Ovary (tissue), 9 donors: ENCODE data around the gene FZD8. TPM values are rescaled to one million over a fixed set of nuclear protein-coding genes. Genes with fewer than 3 reads are reported as not detected.

Source experiments
- DNase-seq, 5 donors: peaks; one replicate each; pipeline ENCODE4 v3.0.0-alpha.2; 2019 to 2020
- H3K27ac ChIP-seq, 2 donors: fragments of 200-600 bp; one replicate each; pipeline versions ENCODE4 v1.5.1 to v1.8.0; 2019 to 2022
- H3K27me3 ChIP-seq: fragments of 200-600 bp; one replicate; pipeline ENCODE4 v1.8.0; 2022
- H3K36me3 ChIP-seq: fragments of 200-600 bp; sonication (generic); one replicate; pipeline ENCODE4 v1.5.1; 2019
- H3K4me1 ChIP-seq: one replicate; pipeline ENCODE4 v1.8.1; 2013; ENCODE audit warnings: mild to moderate bottlenecking, moderate library complexity; ENCODE audit not compliant: insufficient read depth
- H3K4me3 ChIP-seq: fragments of 200-600 bp; sonication (generic); one replicate; pipeline ENCODE4 v1.5.1; 2017
- H3K9me3 ChIP-seq, 2 donors: fragments of 200-600 bp in 1 of 2; sonication (generic) in 1 of 2; one replicate each; pipeline versions ENCODE4 v1.5.1 to v1.8.1; 2013 to 2019; ENCODE audit warnings: mild to moderate bottlenecking in 1 of 2, moderate library complexity in 1 of 2
- CTCF ChIP-seq, 3 donors: fragments of 450-650 bp in 2 of 3; fragments of 200-600 bp in 1 of 3; IDR thresholded peaks; one replicate each; pipeline versions ENCODE4 v1.5.1 to v1.8.0; 2016 to 2022; ENCODE audit warnings: antibody characterized with exemption in 3 of 3, mild to moderate bottlenecking in 1 of 3
- EP300 ChIP-seq: sonication (generic); formaldehyde crosslinking; IDR thresholded peaks from one replicate; pipeline ENCODE4 v1.6.1; 2017; ENCODE audit warnings: antibody characterized with exemption
- POLR2A ChIP-seq: fragments of 450-650 bp; IDR thresholded peaks from one replicate; pipeline ENCODE4 v1.6.1; 2017; ENCODE audit warnings: antibody characterized with exemption, mild to moderate bottlenecking, moderate library complexity
- WGBS, 3 donors: extraction: QIAGEN DNeasy Blood & Tissue Kit in 1 of 3; methylation state at CpG; one replicate each; pipeline versions ENCODE4 v1.1.5 to v1.1.7; 2013 to 2017; 5-methylcytosine and 5-hydroxymethylcytosine counted together
- intact Hi-C, 4 donors: fragments of 100-400 bp; cut with DNase I; formaldehyde crosslinking; loops; one replicate each; pipeline versions ENCODE4 v1.11.0 to v1.15.1; 2022 to 2023
- polyA plus RNA-seq, 2 donors: library from polyadenylated mRNA; stranded (reverse); fragments of 200-250 nt in 1 of 2; fragments of 350-450 nt in 1 of 2; fragmentation: Illumina TruSeq in 1 of 2; extraction: RNeasy Lipid Tissue Mini Kit (QIAGEN cat#74804) in 1 of 2; gene quantifications; one replicate each; pipeline ENCODE4 v1.2.3, GENCODE V29; 2013 to 2014
- total RNA-seq, 7 donors: library from RNA; depleted of rRNA in 2 of 7; stranded (reverse); fragments of >200 nt in 2 of 7; fragmentation: NEBNext Ultra II Directional in 3 of 7; extraction: Animal tissue kit (Norgen Biotek cat#: 25700) in 3 of 7; gene quantifications; one replicate each; pipeline versions ENCODE4 v1.1.0 to v1.2.4, GENCODE V29; 2016 to 2023
- donor health status: DM: no; HTN: no; CAD: no; lungs with moderate emphysema.
- donor health status: DM: no; HTN: no; CAD: no.
- donor health status: Bipolar disorder and iron deficiency.
- donor health status: DM: yes; HTN: yes; CAD: no.
- donor health status: DM: no; HTN: no; CAD: no.
- donor health status: DM: yes; HTN: yes; CAD: no.

The FZD8 gene
- total and polyA plus RNA-seq, 9 donors, result 1.4 to 14.9 (median 3.4) TPM

- Histone ChIP-seq H3K27ac (no peak overlapping the region), H3K4me1 (no peaks in the 10 kb centered on the region), H3K27me3 (no peaks in the 10 kb centered on the region), H3K36me3 (no peaks in the 10 kb centered on the region), H3K4me3 (no peak overlapping the region), H3K9me3 (no peaks in the 10 kb centered on the region)
- intact Hi-C loops, result loop anchor here in 2 of 4 donors (10.0 kb wide), 2 partner anchors 508 to 1142 kb away; partner anchors contain the start of gene CREM (in 1 of the 2)
- TF ChIP-seq CTCF (IDR thresholded peaks at IDR 0.05) (no peak), POLR2A (no peak), EP300 (no peak)
- WGBS, 3 donors, result 61 to 66% (median 61%) methylated on average over 12 of the region's 12 CpGs
- DNase-seq, result no peak
Observed at GRCh38 chr10:35633006-35633980, 8.8 kb downstream of the FZD8 start.

GRCh38 chr10:35632027-35632426 is 10.1 kb downstream of the FZD8 start:
- no peaks in the 10 kb centered on the region for H3K36me3 ChIP-seq
- H3K4me1 ChIP-seq, result no peaks in the 10 kb centered on the region
- TF ChIP-seq POLR2A (no peak), EP300 (no peak), CTCF (IDR thresholded peaks at IDR 0.05) (no peak)
- intact Hi-C loops, result loop anchor here in 2 of 4 donors (10.0 kb wide), 2 partner anchors 507 to 1143 kb away; partner anchors contain the start of gene CREM (in 1 of the 2)
- H3K27me3 ChIP-seq, result no peaks in the 10 kb centered on the region
- no peaks in the 10 kb centered on the region for H3K9me3 ChIP-seq
- H3K27ac ChIP-seq, result no peak overlapping the region
- no peak for DNase-seq
- H3K4me3 ChIP-seq, result no peak overlapping the region

GRCh38 chr10:35631404-35631803 is 10.7 kb downstream of the FZD8 start:
- Histone ChIP-seq H3K4me1 (no peaks in the 10 kb centered on the region), H3K9me3 (no peaks in the 10 kb centered on the region), H3K4me3 (no peak overlapping the region), H3K27me3 (no peaks in the 10 kb centered on the region), H3K36me3 (no peaks in the 10 kb centered on the region), H3K27ac (no peak overlapping the region)
- no peak for DNase-seq
- TF ChIP-seq POLR2A (no peak), EP300 (no peak), CTCF (IDR thresholded peaks at IDR 0.05) (no peak)
- 81 to 96% (median 92%) methylated on average over 1 of the region's 1 CpG for WGBS, 3 donors
- intact Hi-C loops, result loop anchor here in 2 of 4 donors (10.0 kb wide), 2 partner anchors 507 to 1143 kb away; partner anchors contain the start of gene CREM (in 1 of the 2)

DNA sequence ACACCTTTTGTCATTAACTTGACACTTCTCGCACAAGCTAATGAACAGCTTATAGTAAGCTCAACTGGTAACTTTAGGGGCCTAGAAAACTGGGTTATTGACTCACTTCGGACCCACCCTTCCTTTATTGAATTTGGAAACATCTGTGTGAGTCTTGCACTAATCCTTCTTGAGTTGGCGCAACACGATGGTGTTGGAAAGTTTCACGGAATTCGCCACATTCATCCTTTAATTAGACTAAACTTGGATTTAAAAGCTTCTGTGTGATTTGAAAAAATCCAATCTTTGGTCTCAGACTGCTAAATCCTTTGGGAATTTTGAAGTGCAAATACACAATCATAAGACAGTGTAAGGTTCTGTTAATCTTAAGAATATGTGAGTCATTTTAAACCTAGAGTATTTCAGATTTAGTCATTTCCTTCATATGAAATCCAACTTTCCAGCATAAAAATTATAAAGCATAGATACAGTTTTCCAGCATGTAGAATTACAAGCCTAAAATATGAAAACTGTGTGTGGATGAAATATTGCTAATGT is 15.1 kb downstream of the FZD8 start:
- no peaks in the 10 kb centered on the region for H3K36me3 ChIP-seq
- intact Hi-C loops, result no loop called here
- WGBS, 3 donors, result 86 to 91% (median 89%) methylated on average over 6 of the region's 6 CpGs

More for the DNA sequence above, 15.1 kb downstream of the FZD8 start:
- peaks cover 0 to 2% of the 10 kb centered on the region in 2 donors for H3K9me3 ChIP-seq
- no peak overlapping the region for H3K27ac ChIP-seq
- no peak overlapping the region for H3K4me3 ChIP-seq
- no peak for TF ChIP-seq POLR2A
- no peak for TF ChIP-seq CTCF (IDR thresholded peaks at IDR 0.05)
- TF ChIP-seq EP300, result no peak
- no peaks in the 10 kb centered on the region for H3K27me3 ChIP-seq
- no peaks in the 10 kb centered on the region for H3K4me1 ChIP-seq
- DNase-seq, result no peak
